Progenitor cell of endocrine pancreas (in vitro differentiated cells): ENCODE measurements around the gene INTS11. TPM values are rescaled to one million over a fixed set of nuclear protein-coding genes. Genes with fewer than 3 reads are reported as not detected.

Source experiments
- DNase-seq: peaks from one replicate; pipeline ENCODE4 v3.0.0; 2021; ENCODE audit warnings: low spot score; ENCODE audit not compliant: unreplicated experiment
- H3K27ac Mint-ChIP-seq: 2 replicates; pipeline ENCODE4 v1.8.0; 2021; ENCODE audit warnings: mild to moderate bottlenecking, moderate library complexity, mixed read lengths
- H3K27me3 Mint-ChIP-seq: 2 replicates; pipeline ENCODE4 v1.8.0; 2021; ENCODE audit warnings: mixed read lengths
- H3K36me3 Mint-ChIP-seq: 2 replicates; pipeline ENCODE4 v1.8.0; 2022; ENCODE audit warnings: mixed read lengths; ENCODE audit not compliant: insufficient read depth
- H3K4me1 Mint-ChIP-seq: 2 replicates; pipeline ENCODE4 v1.8.0; 2021; ENCODE audit warnings: low read depth, mixed read lengths
- H3K4me3 Mint-ChIP-seq: 2 replicates; pipeline ENCODE4 v1.8.0; 2021; ENCODE audit warnings: low read depth, mild to moderate bottlenecking, moderate library complexity, mixed read lengths
- H3K9me3 Mint-ChIP-seq: 2 replicates; pipeline ENCODE4 v1.8.0; 2021; ENCODE audit warnings: low read depth, mixed read lengths
- CTCF ChIP-seq: fragments of 200-600 bp; sonication (generic); IDR thresholded peaks from one replicate; pipeline ENCODE4 v1.5.0; 2021; ENCODE audit warnings: antibody characterized with exemption, mild to moderate bottlenecking; ENCODE audit not compliant: unreplicated experiment
- total RNA-seq: library from RNA; stranded (reverse); gene quantifications from 2 replicates; pipeline ENCODE4 v1.2.1, GENCODE V29; 2021

Gene INTS11
- total RNA-seq, 1 donor from 2014 or later: 177 TPM

GRCh38 chr1:1347026-1347595 is 22.7 kb upstream of the INTS11 start:
- peaks cover under 1% of the 10 kb centered on the region for H3K27me3 Mint-ChIP-seq
- H3K4me3 Mint-ChIP-seq: peak overlapping the region; percentile 75
- peaks cover 9% of the 10 kb centered on the region for H3K4me1 Mint-ChIP-seq
- no peaks in the 10 kb centered on the region for H3K9me3 Mint-ChIP-seq
- TF ChIP-seq CTCF: no peak
- no peak for DNase-seq
- no peaks in the 10 kb centered on the region for H3K36me3 Mint-ChIP-seq
- H3K27ac Mint-ChIP-seq: peak overlapping the region; percentile 74

GRCh38 chr1:1346501-1346890 is 22.0 kb upstream of the INTS11 start:
- Mint-ChIP-seq H3K36me3 (no peaks in the 10 kb centered on the region), H3K4me1 (peaks cover 9% of the 10 kb centered on the region), H3K27ac (no peak overlapping the region), H3K9me3 (no peaks in the 10 kb centered on the region), H3K4me3 (peak overlapping the region; percentile 75), H3K27me3 (no peaks in the 10 kb centered on the region)
- no peak for TF ChIP-seq CTCF
- DNase-seq: no peak

- Mint-ChIP-seq H3K27ac (no peak overlapping the region), H3K9me3 (no peaks in the 10 kb centered on the region), H3K4me3 (no peak overlapping the region), H3K27me3 (no peaks in the 10 kb centered on the region), H3K36me3 (peaks cover 2% of the 10 kb centered on the region), H3K4me1 (peaks cover 9% of the 10 kb centered on the region)
- no peak for TF ChIP-seq CTCF
- no peak for DNase-seq
These were observed 21.5 kb upstream of the INTS11 start for GRCh38 chr1:1345860-1346500.

- Mint-ChIP-seq H3K27ac (no peak overlapping the region), H3K4me1 (peaks cover 9% of the 10 kb centered on the region), H3K36me3 (peaks cover 7% of the 10 kb centered on the region), H3K9me3 (no peaks in the 10 kb centered on the region), H3K27me3 (no peaks in the 10 kb centered on the region), H3K4me3 (no peak overlapping the region)
- TF ChIP-seq CTCF: no peak
- no peak for DNase-seq
These were observed 20.9 kb upstream of the INTS11 start for GRCh38 chr1:1345384-1345783.

GRCh38 chr1:1344655-1345361 is 20.3 kb upstream of the INTS11 start:
- H3K9me3 Mint-ChIP-seq: no peaks in the 10 kb centered on the region
- no peak overlapping the region for H3K27ac Mint-ChIP-seq
- peaks cover 7% of the 10 kb centered on the region for H3K36me3 Mint-ChIP-seq
- peaks cover 9% of the 10 kb centered on the region for H3K4me1 Mint-ChIP-seq
- no peak overlapping the region for H3K4me3 Mint-ChIP-seq
- peak; percentile 66 for TF ChIP-seq CTCF
- peak; percentile 48 for DNase-seq
- H3K27me3 Mint-ChIP-seq: no peaks in the 10 kb centered on the region
